Osteocyte (in vitro differentiated cells): Measurements from ENCODE around the gene OAS1. TPM values are rescaled to one million over a fixed set of nuclear protein-coding genes. Genes with fewer than 3 reads are reported as not detected.
A peak's percentile ranks its signal among the peaks of the same experiment; 100 is the strongest.

ENCODE experiments used
- DNase-seq: peaks from one replicate; pipeline ENCODE4 v3.0.0; 2021; ENCODE audit warnings: mixed read lengths; ENCODE audit not compliant: unreplicated experiment; ENCODE audit errors: extremely low spot score
- H3K27ac Mint-ChIP-seq: one replicate; pipeline ENCODE4 v1.8.0; 2021; ENCODE audit warnings: mild to moderate bottlenecking, mixed read lengths; ENCODE audit not compliant: unreplicated experiment
- H3K27me3 Mint-ChIP-seq: one replicate; pipeline ENCODE4 v1.8.0; 2021; ENCODE audit warnings: mixed read lengths; ENCODE audit not compliant: unreplicated experiment
- H3K36me3 Mint-ChIP-seq: one replicate; pipeline ENCODE4 v1.8.0; 2021; ENCODE audit warnings: mixed read lengths; ENCODE audit not compliant: unreplicated experiment
- H3K4me1 Mint-ChIP-seq: one replicate; pipeline ENCODE4 v1.8.0; 2021; ENCODE audit warnings: mixed read lengths; ENCODE audit not compliant: unreplicated experiment
- H3K4me3 Mint-ChIP-seq: one replicate; pipeline ENCODE4 v1.8.0; 2021; ENCODE audit warnings: mild to moderate bottlenecking, moderate library complexity, mixed read lengths; ENCODE audit not compliant: unreplicated experiment
- H3K9me3 Mint-ChIP-seq: one replicate; pipeline ENCODE4 v1.8.0; 2021; ENCODE audit warnings: mixed read lengths; ENCODE audit not compliant: unreplicated experiment
- CTCF ChIP-seq: fragments of 200-600 bp; sonication (generic); IDR thresholded peaks from 2 replicates; pipeline ENCODE4 v1.5.0; 2021; ENCODE audit warnings: antibody characterized with exemption, mild to moderate bottlenecking, moderate library complexity
- total RNA-seq: library from RNA; stranded (reverse); gene quantifications from 2 replicates; pipeline ENCODE4 v1.2.1, GENCODE V29; 2021

The OAS1 gene
- total RNA-seq, 1 donor from 2014 or later: 0.48 TPM

- Mint-ChIP-seq H3K4me3 (no peak overlapping the region), H3K4me1 (no peaks in the 10 kb centered on the region), H3K27me3 (no peaks in the 10 kb centered on the region), H3K9me3 (peaks cover 5% of the 10 kb centered on the region), H3K36me3 (no peaks in the 10 kb centered on the region), H3K27ac (no peak overlapping the region)
- TF ChIP-seq CTCF: no peak
- DNase-seq: no peak
Measured at GRCh38 chr12:112927925-112928324, 21.2 kb downstream of the OAS1 start.

- H3K27me3 Mint-ChIP-seq: no peaks in the 10 kb centered on the region
- peaks cover 5% of the 10 kb centered on the region for H3K9me3 Mint-ChIP-seq
- H3K4me3 Mint-ChIP-seq: no peak overlapping the region
- no peaks in the 10 kb centered on the region for H3K4me1 Mint-ChIP-seq
- TF ChIP-seq CTCF: no peak
- H3K36me3 Mint-ChIP-seq: no peaks in the 10 kb centered on the region
- DNase-seq: peak; percentile 42
- H3K27ac Mint-ChIP-seq: no peak overlapping the region
Measured at GRCh38 chr12:112928978-112929377, 22.2 kb downstream of the OAS1 start.

- H3K4me1 Mint-ChIP-seq: no peaks in the 10 kb centered on the region
- no peaks in the 10 kb centered on the region for H3K27me3 Mint-ChIP-seq
- no peak for DNase-seq
- no peak overlapping the region for H3K27ac Mint-ChIP-seq
- no peak overlapping the region for H3K4me3 Mint-ChIP-seq
- TF ChIP-seq CTCF: no peak
- H3K36me3 Mint-ChIP-seq: no peaks in the 10 kb centered on the region
- peaks cover 5% of the 10 kb centered on the region for H3K9me3 Mint-ChIP-seq
Measured at GRCh38 chr12:112929715-112930114, 23.0 kb downstream of the OAS1 start.

- no peak for TF ChIP-seq CTCF
- peak; percentile 63 for DNase-seq
- Mint-ChIP-seq H3K36me3 (no peaks in the 10 kb centered on the region), H3K27me3 (no peaks in the 10 kb centered on the region), H3K27ac (no peak overlapping the region), H3K4me1 (no peaks in the 10 kb centered on the region), H3K4me3 (no peak overlapping the region), H3K9me3 (peaks cover 5% of the 10 kb centered on the region)
Measured at GRCh38 chr12:112930350-112930749, 23.6 kb downstream of the OAS1 start.

- H3K4me3 Mint-ChIP-seq: no peak overlapping the region
- no peaks in the 10 kb centered on the region for H3K36me3 Mint-ChIP-seq
- no peak overlapping the region for H3K27ac Mint-ChIP-seq
- no peaks in the 10 kb centered on the region for H3K27me3 Mint-ChIP-seq
- DNase-seq: peak; percentile 30
- no peak for TF ChIP-seq CTCF
- no peaks in the 10 kb centered on the region for H3K4me1 Mint-ChIP-seq
- peaks cover 18% of the 10 kb centered on the region for H3K9me3 Mint-ChIP-seq
Measured at GRCh38 chr12:112932485-112933128, 25.8 kb downstream of the OAS1 start.
